ENCODE measurements around the gene MAGIX.

DNA sequence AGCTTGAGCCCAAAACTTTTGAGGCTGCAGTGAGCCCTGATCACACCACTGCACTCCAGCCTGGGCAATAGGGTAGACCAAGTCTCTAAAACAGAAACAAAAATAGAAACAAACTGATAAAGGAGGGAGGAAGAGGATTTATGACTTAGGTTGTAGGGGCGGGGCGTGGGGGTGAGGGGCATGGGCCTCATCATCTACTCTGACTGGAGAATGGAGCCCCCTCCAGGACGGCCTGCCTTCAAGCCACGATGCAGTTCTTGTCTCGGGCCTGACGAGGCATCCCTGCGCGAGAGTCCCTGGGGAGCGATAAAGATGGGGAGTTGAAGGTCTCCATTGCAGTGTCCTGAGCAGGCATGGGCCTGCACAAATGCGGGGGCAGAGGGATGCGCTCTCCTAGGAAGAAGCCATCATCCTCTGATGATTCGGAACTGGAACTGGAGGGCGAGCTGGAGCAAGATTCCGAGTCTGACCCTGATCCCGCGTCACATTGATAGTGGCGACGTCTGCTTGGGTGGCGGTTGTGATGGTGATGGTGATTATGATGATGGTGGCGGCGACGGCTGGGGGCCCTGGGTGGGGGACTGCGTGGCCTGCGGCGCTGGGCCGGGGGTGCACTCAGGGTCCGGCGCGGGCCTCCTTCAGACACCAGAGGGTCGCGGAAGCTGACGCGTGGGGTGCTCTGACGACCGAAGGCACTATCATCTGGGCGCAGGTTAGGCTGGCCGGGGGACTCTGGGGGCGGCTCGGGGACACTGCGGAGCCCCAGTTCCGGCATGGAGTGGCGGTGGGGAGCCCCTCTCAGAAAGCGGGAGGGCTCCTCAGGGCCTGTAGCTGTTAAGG is 13.1 kb downstream of the MAGIX start:
- TF ChIP-seq ZNF530 (tag by site-specific recombination; IDR thresholded peaks at IDR 0.05; ENCODE audit: low read depth) (no peak), CTCF (tag by site-specific recombination; IDR thresholded peaks at IDR 0.05) (no peak), ZNF629 (tag by site-specific recombination; IDR thresholded peaks at IDR 0.05) (no peak), REPIN1 (tag by site-specific recombination; IDR thresholded peaks at IDR 0.05; ENCODE audit: low read depth) (no peak), ZNF362 (tag by site-specific recombination; IDR thresholded peaks at IDR 0.05) (no peak), SETDB1 (IDR thresholded peaks at IDR 0.05; ENCODE audit: insufficient read length, low read length) (no peak), ZNF157 (tag by site-specific recombination; IDR thresholded peaks at IDR 0.05) (no peak), ZNF449 (tag by site-specific recombination; IDR thresholded peaks at IDR 0.05) (no peak), ZNF311 (tag by site-specific recombination; IDR thresholded peaks at IDR 0.05; ENCODE audit: borderline replicate concordance) (no peak), ZNF121 (tag by site-specific recombination; IDR thresholded peaks at IDR 0.05) (no peak), ZNF518A (tag by site-specific recombination; conservative IDR thresholded peaks at IDR 0.05; ENCODE audit: low read depth) (no peak)
- TF ChIP-seq, protein P1, sequence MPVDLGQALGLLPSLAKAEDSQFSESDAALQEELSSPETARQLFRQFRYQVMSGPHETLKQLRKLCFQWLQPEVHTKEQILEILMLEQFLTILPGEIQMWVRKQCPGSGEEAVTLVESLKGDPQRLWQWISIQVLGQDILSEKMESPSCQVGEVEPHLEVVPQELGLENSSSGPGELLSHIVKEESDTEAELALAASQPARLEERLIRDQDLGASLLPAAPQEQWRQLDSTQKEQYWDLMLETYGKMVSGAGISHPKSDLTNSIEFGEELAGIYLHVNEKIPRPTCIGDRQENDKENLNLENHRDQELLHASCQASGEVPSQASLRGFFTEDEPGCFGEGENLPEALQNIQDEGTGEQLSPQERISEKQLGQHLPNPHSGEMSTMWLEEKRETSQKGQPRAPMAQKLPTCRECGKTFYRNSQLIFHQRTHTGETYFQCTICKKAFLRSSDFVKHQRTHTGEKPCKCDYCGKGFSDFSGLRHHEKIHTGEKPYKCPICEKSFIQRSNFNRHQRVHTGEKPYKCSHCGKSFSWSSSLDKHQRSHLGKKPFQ (tag by site-specific recombination; IDR thresholded peaks at IDR 0.05): no peak
- TF ChIP-seq, protein P2, sequence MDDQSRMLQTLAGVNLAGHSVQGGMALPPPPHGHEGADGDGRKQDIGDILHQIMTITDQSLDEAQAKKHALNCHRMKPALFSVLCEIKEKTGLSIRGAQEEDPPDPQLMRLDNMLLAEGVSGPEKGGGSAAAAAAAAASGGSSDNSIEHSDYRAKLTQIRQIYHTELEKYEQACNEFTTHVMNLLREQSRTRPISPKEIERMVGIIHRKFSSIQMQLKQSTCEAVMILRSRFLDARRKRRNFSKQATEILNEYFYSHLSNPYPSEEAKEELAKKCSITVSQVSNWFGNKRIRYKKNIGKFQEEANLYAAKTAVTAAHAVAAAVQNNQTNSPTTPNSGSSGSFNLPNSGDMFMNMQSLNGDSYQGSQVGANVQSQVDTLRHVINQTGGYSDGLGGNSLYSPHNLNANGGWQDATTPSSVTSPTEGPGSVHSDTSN (CRISPR knock-in tag; IDR thresholded peaks at IDR 0.05): no peak
- TF ChIP-seq, protein P3, sequence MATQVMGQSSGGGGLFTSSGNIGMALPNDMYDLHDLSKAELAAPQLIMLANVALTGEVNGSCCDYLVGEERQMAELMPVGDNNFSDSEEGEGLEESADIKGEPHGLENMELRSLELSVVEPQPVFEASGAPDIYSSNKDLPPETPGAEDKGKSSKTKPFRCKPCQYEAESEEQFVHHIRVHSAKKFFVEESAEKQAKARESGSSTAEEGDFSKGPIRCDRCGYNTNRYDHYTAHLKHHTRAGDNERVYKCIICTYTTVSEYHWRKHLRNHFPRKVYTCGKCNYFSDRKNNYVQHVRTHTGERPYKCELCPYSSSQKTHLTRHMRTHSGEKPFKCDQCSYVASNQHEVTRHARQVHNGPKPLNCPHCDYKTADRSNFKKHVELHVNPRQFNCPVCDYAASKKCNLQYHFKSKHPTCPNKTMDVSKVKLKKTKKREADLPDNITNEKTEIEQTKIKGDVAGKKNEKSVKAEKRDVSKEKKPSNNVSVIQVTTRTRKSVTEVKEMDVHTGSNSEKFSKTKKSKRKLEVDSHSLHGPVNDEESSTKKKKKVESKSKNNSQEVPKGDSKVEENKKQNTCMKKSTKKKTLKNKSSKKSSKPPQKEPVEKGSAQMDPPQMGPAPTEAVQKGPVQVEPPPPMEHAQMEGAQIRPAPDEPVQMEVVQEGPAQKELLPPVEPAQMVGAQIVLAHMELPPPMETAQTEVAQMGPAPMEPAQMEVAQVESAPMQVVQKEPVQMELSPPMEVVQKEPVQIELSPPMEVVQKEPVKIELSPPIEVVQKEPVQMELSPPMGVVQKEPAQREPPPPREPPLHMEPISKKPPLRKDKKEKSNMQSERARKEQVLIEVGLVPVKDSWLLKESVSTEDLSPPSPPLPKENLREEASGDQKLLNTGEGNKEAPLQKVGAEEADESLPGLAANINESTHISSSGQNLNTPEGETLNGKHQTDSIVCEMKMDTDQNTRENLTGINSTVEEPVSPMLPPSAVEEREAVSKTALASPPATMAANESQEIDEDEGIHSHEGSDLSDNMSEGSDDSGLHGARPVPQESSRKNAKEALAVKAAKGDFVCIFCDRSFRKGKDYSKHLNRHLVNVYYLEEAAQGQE (tag by site-specific recombination; IDR thresholded peaks at IDR 0.05): no peak

Data from HEK293 (cell line).